NOMO-1 (cell line): ENCODE data around the gene TMOD1.

ENCODE experiments used
- DNase-seq, 2 experiments: peaks; one replicate each; lab custom pipeline; 2025; ENCODE audit not compliant: unreplicated experiment in 2 of 2; lab: John Stamatoyannopoulos, UW

Gene TMOD1

DNA sequence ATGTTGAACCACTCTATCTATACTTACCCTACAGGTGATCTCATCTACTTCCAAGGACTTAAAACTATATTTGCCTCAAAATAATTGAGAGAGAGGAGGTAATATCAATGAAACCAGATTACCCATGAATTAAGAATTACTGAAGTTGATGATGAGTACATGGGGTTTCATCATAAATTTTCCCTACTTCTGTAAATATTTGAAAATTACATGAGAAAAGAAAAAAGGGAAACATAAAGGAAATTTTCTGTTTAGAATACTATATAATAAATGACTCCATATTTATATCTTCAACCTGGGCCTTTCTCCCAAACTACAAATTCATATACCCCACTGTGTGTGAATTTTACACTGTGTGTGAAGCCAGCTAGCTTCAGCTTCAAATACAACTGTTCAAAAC is 129.1 kb downstream of the TMOD1 start:
- no peak for DNase-seq

DNA sequence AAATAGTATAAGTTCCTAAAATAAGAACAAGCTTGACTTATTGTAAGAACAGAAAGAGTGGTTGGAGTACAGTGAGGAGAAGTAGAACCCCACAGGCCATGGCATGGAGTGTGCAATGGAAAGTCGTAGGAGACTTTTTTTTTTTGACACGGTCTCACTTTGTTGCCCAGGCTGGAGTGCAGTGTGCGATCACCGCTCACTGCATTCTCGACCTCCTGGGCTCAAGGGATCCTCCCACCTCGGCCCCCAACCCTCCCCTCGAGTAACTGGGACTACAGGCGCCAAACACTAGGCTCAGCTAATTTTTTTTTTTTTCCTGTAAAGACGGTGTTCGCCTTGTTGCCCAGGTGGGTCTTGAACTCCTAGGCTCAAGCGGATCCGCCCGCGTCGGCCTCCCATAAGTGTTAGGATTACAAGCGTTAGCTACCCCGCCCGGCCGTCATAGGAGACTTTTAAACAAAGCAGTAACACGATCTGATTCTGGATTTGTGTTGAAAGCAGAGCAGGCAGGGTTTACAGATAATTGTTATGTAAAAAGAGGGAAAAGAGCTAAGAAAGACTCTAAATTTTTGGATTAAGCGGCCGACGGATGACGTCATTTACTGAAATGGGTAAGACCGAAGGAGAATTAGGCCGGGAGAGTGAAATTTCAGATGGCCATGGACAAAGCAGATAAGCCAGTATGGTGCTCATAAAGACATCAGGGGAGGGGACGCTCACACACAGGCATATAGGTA is 130.9 kb downstream of the TMOD1 start:
- DNase-seq: peak; percentile 74 to 81

DNA sequence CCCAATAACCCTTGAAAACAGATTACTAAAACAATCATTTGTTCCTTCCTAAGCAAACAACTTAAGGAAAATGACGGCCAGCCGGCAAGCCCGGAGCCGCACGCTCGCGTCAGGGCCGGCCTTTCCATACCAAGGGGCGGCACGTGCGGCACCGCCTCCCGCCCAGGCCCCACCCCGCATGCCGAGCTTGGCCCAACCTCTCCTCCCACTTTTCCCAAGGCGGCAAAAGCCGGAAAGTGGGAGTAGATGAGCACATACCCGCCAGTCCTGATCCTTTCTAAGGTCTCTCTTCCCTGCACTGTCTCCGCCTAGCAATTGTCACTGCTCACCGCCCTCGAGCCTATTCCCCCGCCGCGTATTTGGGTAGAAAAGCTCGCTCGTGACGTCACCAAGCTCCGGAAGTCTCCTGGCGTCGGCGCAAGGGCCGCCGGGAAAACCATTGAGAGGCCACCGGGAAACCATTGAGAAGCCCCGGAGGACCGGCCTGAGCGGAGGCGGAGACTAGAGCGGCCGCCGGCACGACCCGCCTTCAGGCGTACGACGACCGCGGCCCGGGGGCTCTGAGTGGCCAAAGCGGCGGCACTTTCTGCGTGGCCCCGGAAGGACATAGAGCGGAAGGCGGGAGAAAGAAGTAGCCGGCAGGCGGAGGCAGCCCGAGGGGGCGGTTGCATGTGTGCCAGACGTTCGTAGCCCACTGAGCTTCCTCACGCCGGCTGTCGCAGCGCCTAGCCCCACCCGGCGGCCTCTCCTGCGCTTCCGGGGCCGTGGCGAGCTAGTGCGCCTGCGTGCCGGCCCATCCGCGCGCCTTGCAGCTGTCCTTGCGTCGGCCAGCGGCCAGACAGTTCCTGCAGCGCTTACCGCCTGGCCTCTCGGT is 131.8 kb downstream of the TMOD1 start, which contains the start of the genes NCBP1 and TSTD2:
Gene NCBP1, plus strand, starts transcription at position 837 of the 874 bp plus-strand sequence. CDS start 61 bp downstream, outside the sequence.
Gene TSTD2, minus strand, starts transcription at position 384 of the 874 bp plus-strand sequence. CDS start 5,806 bp downstream, outside the sequence.
- DNase-seq: peak; percentile 97 to 99

DNA sequence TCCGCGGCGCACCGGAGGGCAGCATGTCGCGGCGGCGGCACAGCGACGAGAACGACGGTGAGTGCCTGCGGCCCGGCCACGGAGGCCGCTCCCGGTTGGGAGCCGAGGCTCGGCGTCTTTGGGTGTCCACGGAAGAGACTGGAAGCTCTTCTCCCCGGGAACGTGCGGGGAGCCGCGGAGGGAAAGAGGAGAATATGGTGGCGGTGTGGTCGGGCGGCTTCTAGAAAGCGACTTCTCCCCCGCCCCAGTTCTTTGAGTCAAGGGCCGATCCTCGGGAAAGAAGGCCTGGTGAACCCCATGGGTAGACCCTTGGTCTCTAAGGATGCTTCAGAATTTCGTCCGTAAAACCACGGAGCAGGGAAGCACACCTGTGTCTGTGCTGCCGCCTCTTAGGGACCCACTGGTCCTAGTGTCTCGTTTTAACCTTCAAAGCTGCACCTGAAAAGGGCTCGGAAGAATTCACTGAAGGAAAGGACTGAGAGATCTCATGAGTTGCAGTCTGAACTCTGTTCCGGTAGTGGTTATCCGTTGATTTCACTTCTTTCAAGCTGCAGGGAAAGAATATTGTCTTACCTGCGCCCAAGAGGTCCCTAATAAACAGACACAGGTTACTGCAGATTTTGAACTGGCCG is 132.5 kb downstream of the TMOD1 start:
- DNase-seq: no peak

DNA sequence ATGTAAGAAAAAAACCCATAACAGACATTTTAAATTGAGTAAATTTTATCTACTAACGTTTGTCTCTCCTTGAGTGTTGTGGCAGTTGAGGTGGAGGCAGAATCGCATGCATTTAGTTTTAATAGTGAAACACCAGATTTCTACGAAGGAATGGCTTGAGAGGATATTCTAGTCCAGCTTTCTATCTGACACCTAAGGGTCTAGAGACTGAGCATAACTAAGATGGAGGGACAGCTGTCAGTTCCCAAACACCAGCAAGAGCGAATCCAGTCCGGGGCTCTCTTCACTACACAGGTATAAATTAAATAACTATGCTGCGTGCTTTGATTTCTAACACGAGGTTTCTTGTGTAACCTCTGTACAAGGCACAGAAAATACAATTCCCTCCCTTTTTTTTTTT is 133.6 kb downstream of the TMOD1 start:
- DNase-seq: no peak

DNA sequence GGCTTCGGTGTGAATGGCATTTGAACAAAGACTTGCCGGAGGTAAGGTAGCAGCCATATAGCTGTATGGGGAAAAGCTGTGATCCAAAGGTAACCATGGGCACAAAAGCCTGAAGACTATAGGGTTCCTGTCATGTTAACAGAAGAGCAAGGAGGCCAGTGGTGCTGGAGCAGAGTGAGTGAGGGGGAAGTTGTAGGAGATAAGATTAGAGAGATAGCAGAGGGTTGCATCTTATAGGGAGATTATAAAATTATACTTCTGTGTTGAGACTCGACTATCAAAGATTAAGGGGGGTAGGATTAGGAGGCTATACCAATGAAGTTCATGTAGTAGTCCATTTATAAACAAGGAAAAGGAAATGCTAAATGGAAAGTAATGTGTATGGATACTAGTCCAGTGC is 135.4 kb downstream of the TMOD1 start:
- DNase-seq: no peak

DNA sequence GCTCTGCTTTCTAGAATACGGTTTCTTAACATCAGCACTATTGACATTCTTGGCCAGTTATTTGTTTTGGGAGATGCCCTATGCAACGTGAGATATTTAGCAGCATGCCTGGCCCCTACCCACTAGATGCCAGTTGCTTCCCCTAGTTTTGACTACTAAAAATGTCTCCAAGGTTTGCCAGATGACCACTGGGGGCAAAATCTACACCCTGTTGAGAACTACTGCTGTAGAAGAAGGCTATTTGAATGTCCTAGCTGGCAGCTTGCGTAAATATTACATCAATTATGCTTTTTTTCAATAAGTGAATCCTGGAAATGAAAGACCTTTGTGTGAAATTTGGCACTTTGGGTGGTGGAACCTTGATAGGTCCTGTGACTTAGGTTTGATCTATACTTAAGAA is 137.2 kb downstream of the TMOD1 start:
- peak in 1 of 2 experiments; percentile 6 for DNase-seq

DNA sequence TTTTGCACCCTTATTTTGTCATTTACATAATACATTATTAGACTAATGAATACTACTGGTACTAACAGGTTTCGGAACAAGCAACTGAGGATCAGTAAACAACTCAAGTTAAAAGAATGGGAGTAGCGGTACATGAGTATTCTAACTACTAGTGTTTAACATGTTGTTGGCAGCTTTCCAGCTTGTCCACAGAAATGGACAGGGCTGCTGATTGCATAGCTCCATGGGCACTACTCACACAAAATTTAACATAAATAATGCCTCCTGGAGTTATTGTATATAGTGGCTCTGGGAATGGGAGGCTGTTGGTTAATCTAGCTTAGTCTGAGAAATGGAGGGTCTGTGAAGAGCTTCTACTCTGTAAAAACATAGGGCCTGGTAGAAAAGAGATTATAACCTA is 138.9 kb downstream of the TMOD1 start:
- DNase-seq: no peak

DNA sequence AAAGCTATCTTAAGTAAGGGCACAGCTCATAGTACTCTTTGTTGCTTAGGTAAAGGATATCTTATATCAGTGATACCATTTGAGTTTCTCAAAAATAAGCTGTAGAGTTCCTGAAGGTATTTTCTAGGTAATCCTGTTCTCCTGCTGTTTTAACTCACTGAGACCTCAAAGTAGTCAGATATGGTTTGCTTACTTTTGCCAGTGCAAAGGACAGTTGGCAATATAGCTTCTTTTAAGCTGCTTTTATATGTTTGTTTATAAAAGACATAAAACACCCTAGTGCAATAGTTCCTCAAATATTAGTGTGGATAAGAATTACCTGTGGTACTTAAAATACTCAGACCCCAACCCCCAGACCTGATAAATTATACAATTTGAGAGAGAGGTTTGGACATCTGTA is 144.3 kb downstream of the TMOD1 start:
- no peak for DNase-seq

DNA sequence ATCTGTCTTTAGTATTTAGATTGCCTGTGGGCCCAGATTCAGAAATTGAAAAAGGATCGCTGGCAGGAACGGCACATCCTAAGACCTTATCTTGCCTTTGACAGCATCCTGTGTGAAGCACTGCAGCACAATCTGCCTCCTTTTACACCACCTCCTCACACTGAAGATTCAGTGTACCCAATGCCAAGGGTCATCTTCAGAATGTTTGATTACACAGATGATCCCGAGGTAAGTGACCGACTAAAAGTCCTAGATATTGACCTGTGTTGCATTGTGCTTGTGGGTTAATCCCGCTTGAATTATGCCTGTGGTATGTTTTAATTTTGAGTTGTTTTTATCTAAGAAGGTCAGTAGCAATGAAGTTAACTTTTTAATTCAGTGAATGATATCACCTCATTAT is 146.5 kb downstream of the TMOD1 start:
- DNase-seq: no peak
